ENCODE measurements around the gene NDUFA11.

- TF ChIP-seq CTCF (conservative IDR thresholded peaks at IDR 0.05; ENCODE audit: low read depth, low read length) = no peak
- TF ChIP-seq RAD21 (IDR thresholded peaks at IDR 0.05; ENCODE audit: low read length) = no peak
- TF ChIP-seq SMC3 (IDR thresholded peaks at IDR 0.05; ENCODE audit: low read depth, low read length) = no peak
- no peak for TF ChIP-seq RCOR1 (IDR thresholded peaks at IDR 0.05; ENCODE audit: insufficient replicate concordance, low read length)
- no peak for TF ChIP-seq POLR2A (IDR thresholded peaks at IDR 0.05; ENCODE audit: low read depth, low read length)
- TF ChIP-seq MAZ (IDR thresholded peaks at IDR 0.05; ENCODE audit: borderline replicate concordance, low read depth, low read length) = no peak
- no peak for TF ChIP-seq BHLHE40 (IDR thresholded peaks at IDR 0.05; ENCODE audit: low read depth, low read length)
- TF ChIP-seq USF2 (IDR thresholded peaks at IDR 0.05; ENCODE audit: low read depth, low read length) = no peak
Measured at GRCh38 chr19:5922161-5922545, 18.6 kb upstream of the NDUFA11 start.
